Measurements from ENCODE around the gene CPNE4. TPM values are rescaled to one million over a fixed set of nuclear protein-coding genes. Genes with fewer than 3 reads are reported as not detected.
A peak's percentile ranks its signal among the peaks of the same experiment; 100 is the strongest.

The CPNE4 gene
- total RNA-seq, 1 donor from 2014 or later, result 0.41 TPM

DNA sequence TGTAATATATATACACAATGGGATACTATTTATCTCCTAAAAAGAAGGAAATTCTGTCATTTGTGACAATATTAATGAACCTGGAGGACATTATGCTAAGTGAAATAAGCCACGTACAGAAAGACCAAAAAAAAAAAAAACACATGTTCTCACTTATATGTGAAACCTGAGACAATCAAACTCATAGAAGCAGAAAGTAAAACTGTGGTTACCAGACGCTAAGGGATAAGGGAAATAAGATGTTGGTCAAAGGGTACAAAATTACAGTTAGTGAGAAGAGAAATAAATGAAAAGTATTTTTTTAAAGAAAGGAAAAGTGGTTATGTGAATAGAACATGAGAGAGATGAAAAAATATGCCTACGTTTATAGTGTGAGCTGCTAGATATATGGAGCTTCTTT, 101.1 kb downstream of the CPNE4 start:
- no peak for TF ChIP-seq CTCF (IDR thresholded peaks at IDR 0.05; ENCODE audit: unreplicated experiment)
- Mint-ChIP-seq H3K4me1 (ENCODE audit: unreplicated experiment) (peaks cover 5% of the 10 kb centered on the region), H3K27me3 (ENCODE audit: unreplicated experiment) (no peaks in the 10 kb centered on the region), H3K27ac (ENCODE audit: unreplicated experiment) (no peak overlapping the region), H3K36me3 (ENCODE audit: low read depth, unreplicated experiment) (no peaks in the 10 kb centered on the region), H3K9me3 (ENCODE audit: unreplicated experiment) (no peaks in the 10 kb centered on the region), H3K4me3 (ENCODE audit: unreplicated experiment) (no peak overlapping the region)
- DNase-seq (ENCODE audit: low spot score), result no peak

GRCh38 chr3:131928593-131928992, 106.2 kb downstream of the CPNE4 start:
- no peak for TF ChIP-seq CTCF (IDR thresholded peaks at IDR 0.05; ENCODE audit: unreplicated experiment)
- H3K4me1 Mint-ChIP-seq (ENCODE audit: unreplicated experiment), result peaks cover 9% of the 10 kb centered on the region
- H3K27ac Mint-ChIP-seq (ENCODE audit: unreplicated experiment), result peak overlapping the region; percentile 91
- H3K36me3 Mint-ChIP-seq (ENCODE audit: low read depth, unreplicated experiment), result no peaks in the 10 kb centered on the region
- DNase-seq (ENCODE audit: low spot score), result peak; percentile 26
- no peak overlapping the region for H3K4me3 Mint-ChIP-seq (ENCODE audit: unreplicated experiment)
- H3K9me3 Mint-ChIP-seq (ENCODE audit: unreplicated experiment), result no peaks in the 10 kb centered on the region
- peaks cover 3% of the 10 kb centered on the region for H3K27me3 Mint-ChIP-seq (ENCODE audit: unreplicated experiment)

DNA sequence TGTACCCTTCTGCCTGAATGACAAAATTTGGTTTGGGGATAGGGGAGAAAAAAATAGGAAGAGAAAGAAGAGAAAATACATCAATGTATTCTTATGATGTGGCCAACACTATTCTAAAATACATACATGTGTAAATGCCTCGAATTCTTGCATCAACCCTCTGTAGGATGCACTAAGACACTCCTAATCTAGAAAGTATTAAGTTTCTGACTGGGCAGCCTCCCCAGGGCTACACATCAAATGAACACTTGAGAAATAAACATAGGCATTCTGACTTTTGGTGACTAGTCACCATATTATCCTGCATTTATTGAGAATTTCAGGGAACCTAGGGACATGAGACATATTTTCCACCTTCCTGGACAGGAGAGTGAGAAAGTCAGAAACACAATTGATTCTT, 109.2 kb downstream of the CPNE4 start:
- H3K27me3 Mint-ChIP-seq (ENCODE audit: unreplicated experiment), result peaks cover 3% of the 10 kb centered on the region
- no peak for DNase-seq (ENCODE audit: low spot score)
- H3K36me3 Mint-ChIP-seq (ENCODE audit: low read depth, unreplicated experiment), result no peaks in the 10 kb centered on the region
- H3K4me3 Mint-ChIP-seq (ENCODE audit: unreplicated experiment), result no peak overlapping the region
- TF ChIP-seq CTCF (IDR thresholded peaks at IDR 0.05; ENCODE audit: unreplicated experiment), result no peak
- peaks cover 9% of the 10 kb centered on the region for H3K4me1 Mint-ChIP-seq (ENCODE audit: unreplicated experiment)
- H3K9me3 Mint-ChIP-seq (ENCODE audit: unreplicated experiment), result no peaks in the 10 kb centered on the region
- H3K27ac Mint-ChIP-seq (ENCODE audit: unreplicated experiment), result no peak overlapping the region

DNA sequence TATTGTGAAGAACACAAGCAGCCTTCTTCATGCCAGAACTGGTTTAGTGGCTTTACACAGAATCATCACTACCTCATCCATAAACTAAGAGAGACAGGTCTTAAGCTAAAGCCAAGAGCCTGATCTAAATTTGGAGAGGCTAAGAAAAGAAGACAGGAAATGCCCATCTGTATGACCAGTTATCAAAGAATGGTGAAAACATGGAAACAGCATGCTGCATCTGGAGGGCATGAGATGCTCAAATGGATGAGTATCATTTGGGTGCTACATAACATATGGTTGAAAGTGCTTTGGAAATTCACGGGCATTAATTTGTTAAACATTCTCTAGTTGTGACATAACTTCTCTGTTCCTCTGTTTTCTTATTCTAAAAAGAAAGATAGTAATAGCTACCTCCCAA, 112.5 kb downstream of the CPNE4 start:
- no peak for DNase-seq (ENCODE audit: low spot score)
- peaks cover 3% of the 10 kb centered on the region for H3K27me3 Mint-ChIP-seq (ENCODE audit: unreplicated experiment)
- H3K27ac Mint-ChIP-seq (ENCODE audit: unreplicated experiment), result no peak overlapping the region
- no peak for TF ChIP-seq CTCF (IDR thresholded peaks at IDR 0.05; ENCODE audit: unreplicated experiment)
- H3K4me3 Mint-ChIP-seq (ENCODE audit: unreplicated experiment), result no peak overlapping the region
- H3K36me3 Mint-ChIP-seq (ENCODE audit: low read depth, unreplicated experiment), result no peaks in the 10 kb centered on the region
- H3K9me3 Mint-ChIP-seq (ENCODE audit: unreplicated experiment), result no peaks in the 10 kb centered on the region
- no peaks in the 10 kb centered on the region for H3K4me1 Mint-ChIP-seq (ENCODE audit: unreplicated experiment)

DNA sequence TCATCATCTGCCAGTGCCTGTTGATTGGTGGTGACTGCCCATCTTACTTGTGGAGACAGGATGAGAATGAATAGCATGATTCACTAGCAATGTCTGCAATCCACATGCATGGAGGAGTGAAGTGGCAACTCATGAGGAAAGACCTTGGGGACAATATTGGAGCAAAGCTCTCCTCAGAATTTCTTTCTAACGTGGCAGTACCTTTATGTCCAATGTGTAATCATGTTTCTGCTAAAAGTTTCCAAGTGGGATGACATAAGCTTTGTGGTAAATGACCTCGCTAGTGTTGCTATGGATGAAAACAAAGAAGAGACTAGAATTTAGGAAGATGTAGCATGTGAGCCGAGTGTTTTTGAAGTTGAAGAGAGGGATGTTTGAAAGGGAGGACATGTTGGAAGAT, 117.8 kb downstream of the CPNE4 start:
- no peak for DNase-seq (ENCODE audit: low spot score)
- H3K27ac Mint-ChIP-seq (ENCODE audit: unreplicated experiment), result no peak overlapping the region
- no peak overlapping the region for H3K4me3 Mint-ChIP-seq (ENCODE audit: unreplicated experiment)
- peaks cover 3% of the 10 kb centered on the region for H3K27me3 Mint-ChIP-seq (ENCODE audit: unreplicated experiment)
- H3K36me3 Mint-ChIP-seq (ENCODE audit: low read depth, unreplicated experiment), result no peaks in the 10 kb centered on the region
- TF ChIP-seq CTCF (IDR thresholded peaks at IDR 0.05; ENCODE audit: unreplicated experiment), result no peak
- no peaks in the 10 kb centered on the region for H3K4me1 Mint-ChIP-seq (ENCODE audit: unreplicated experiment)
- no peaks in the 10 kb centered on the region for H3K9me3 Mint-ChIP-seq (ENCODE audit: unreplicated experiment)

Measured in endothelial cell (in vitro differentiated cells).